Measurements from ENCODE around the gene LRRTM4. TPM values are rescaled to one million over a fixed set of nuclear protein-coding genes. Genes with fewer than 3 reads are reported as not detected.

The LRRTM4 gene
- total RNA-seq, 2 experiments from 2014 or later: not detected

DNA sequence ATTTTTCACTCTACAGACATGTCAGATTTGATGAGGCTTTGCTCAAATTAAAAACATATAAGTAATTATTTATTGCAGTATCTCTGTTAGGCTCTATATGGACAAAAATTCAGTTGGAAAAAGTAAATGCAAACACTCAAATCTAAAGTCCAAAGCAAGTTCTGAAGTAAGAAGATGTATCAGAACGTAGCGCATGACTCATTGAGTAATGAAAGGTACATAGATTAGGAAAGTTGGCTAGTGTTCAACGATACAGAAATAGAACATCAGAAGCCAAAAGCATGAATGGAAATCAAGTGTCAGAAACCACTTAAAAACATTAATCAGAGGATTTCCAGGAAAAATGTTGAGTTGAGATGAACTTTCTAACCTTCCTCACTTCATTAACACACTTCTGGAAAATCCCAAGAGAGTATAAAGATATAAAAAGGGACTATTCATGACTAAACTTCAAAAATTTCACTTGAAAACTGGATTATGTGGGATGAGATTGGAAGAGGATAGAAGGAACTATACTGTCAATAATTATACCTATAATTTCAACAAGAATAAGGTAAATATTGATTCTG is 494.1 kb downstream of the LRRTM4 start:
- ATAC-seq (no peak), DNase-seq (no peak)
- peaks cover 14% of the 10 kb centered on the region for H3K9me3 Mint-ChIP-seq (ENCODE audit: low read depth)
- H3K4me3 Mint-ChIP-seq: no peak overlapping the region
- H3K27ac Mint-ChIP-seq: no peak overlapping the region
- no peaks in the 10 kb centered on the region for H3K36me3 Mint-ChIP-seq (ENCODE audit: low read depth)
- no peaks in the 10 kb centered on the region for H3K4me1 Mint-ChIP-seq
- intact Hi-C loops (cut with DNase I, micrococcal nuclease): no loop called here
- H3K27me3 Mint-ChIP-seq: no peaks in the 10 kb centered on the region
- ChIA-PET POLR2A (no interaction called here), CTCF (no interaction called here)

DNA sequence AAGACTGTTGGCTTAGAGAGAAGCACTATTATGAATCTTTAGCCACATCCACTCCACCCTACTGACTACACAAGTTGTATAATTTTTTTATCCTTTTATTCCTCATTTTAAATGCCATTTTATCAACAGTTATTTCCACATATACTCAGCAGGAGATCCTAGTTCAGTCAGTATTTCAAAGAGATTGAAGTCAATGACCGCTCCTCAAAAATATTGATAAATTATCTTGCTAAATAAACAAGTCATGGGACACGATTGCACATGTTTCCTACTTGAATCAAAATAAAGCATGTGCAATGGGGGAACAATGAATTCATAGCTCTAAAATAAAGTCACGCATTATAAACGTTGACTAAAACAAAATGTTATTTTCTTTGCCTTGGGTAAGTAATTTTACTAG is 496.5 kb downstream of the LRRTM4 start:
- Mint-ChIP-seq H3K27me3 (no peaks in the 10 kb centered on the region), H3K36me3 (ENCODE audit: low read depth) (no peaks in the 10 kb centered on the region), H3K27ac (no peak overlapping the region), H3K9me3 (ENCODE audit: low read depth) (peaks cover 13% of the 10 kb centered on the region), H3K4me3 (no peak overlapping the region), H3K4me1 (no peaks in the 10 kb centered on the region)
- DNase-seq: no peak
- ChIA-PET POLR2A (no interaction called here), CTCF (no interaction called here)
- no peak for ATAC-seq
- intact Hi-C loops (cut with DNase I, micrococcal nuclease): no loop called here

GRCh38 chr2:77021161-77021560 is 501.0 kb downstream of the LRRTM4 start:
- ChIA-PET CTCF (no interaction called here), POLR2A (no interaction called here)
- H3K27me3 Mint-ChIP-seq: no peaks in the 10 kb centered on the region
- no peaks in the 10 kb centered on the region for H3K36me3 Mint-ChIP-seq (ENCODE audit: low read depth)
- intact Hi-C loops (cut with DNase I, micrococcal nuclease): loop anchor here in 1 of 2 experiments (5.0 kb wide), 1 partner anchor 734 kb away; no protein-coding TSS in a partner anchor
- H3K4me3 Mint-ChIP-seq: no peak overlapping the region
- H3K27ac Mint-ChIP-seq: no peak overlapping the region
- H3K4me1 Mint-ChIP-seq: no peaks in the 10 kb centered on the region
- peaks cover 5% of the 10 kb centered on the region for H3K9me3 Mint-ChIP-seq (ENCODE audit: low read depth)
- ATAC-seq (no peak), DNase-seq (no peak)

DNA sequence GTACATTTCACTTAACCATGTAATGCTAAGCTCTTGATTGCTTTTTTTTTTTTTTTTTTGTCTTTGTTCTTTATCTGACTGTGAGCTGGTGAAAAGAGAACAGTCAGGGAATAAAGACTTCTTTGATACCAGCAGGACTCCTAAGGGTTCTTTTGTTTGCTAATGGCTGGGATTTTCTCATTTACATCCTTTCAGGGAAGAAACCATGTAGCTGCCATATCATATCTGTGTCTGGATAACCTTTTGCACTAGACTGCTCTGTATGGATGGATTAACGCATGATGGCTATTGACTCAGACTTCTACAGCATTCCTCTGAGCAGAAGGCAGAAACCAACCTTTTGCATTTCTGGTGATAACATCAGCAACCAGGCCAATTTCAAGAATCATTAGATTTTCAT is 504.0 kb downstream of the LRRTM4 start:
- Mint-ChIP-seq H3K27me3 (no peaks in the 10 kb centered on the region), H3K36me3 (ENCODE audit: low read depth) (no peaks in the 10 kb centered on the region), H3K27ac (no peak overlapping the region), H3K9me3 (ENCODE audit: low read depth) (peaks cover 7% of the 10 kb centered on the region), H3K4me3 (no peak overlapping the region), H3K4me1 (no peaks in the 10 kb centered on the region)
- DNase-seq (no peak), ATAC-seq (no peak)
- intact Hi-C loops (cut with DNase I, micrococcal nuclease): no loop called here
- CTCF ChIA-PET: no interaction called here
- POLR2A ChIA-PET: no interaction called here

- Mint-ChIP-seq H3K27ac (no peak overlapping the region), H3K4me1 (no peaks in the 10 kb centered on the region), H3K27me3 (no peaks in the 10 kb centered on the region), H3K36me3 (ENCODE audit: low read depth) (no peaks in the 10 kb centered on the region), H3K4me3 (no peak overlapping the region), H3K9me3 (ENCODE audit: low read depth) (peaks cover 7% of the 10 kb centered on the region)
- no peak for ATAC-seq
- no peak for DNase-seq
- intact Hi-C loops (cut with DNase I, micrococcal nuclease): no loop called here
- ChIA-PET CTCF (interaction anchor here (0.9 kb wide), 1 partner anchor 35 kb away, joined by 3 read pairs; no protein-coding TSS in a partner anchor), POLR2A (no interaction called here)
These were observed 504.8 kb downstream of the LRRTM4 start for GRCh38 chr2:77017355-77017745.

DNA sequence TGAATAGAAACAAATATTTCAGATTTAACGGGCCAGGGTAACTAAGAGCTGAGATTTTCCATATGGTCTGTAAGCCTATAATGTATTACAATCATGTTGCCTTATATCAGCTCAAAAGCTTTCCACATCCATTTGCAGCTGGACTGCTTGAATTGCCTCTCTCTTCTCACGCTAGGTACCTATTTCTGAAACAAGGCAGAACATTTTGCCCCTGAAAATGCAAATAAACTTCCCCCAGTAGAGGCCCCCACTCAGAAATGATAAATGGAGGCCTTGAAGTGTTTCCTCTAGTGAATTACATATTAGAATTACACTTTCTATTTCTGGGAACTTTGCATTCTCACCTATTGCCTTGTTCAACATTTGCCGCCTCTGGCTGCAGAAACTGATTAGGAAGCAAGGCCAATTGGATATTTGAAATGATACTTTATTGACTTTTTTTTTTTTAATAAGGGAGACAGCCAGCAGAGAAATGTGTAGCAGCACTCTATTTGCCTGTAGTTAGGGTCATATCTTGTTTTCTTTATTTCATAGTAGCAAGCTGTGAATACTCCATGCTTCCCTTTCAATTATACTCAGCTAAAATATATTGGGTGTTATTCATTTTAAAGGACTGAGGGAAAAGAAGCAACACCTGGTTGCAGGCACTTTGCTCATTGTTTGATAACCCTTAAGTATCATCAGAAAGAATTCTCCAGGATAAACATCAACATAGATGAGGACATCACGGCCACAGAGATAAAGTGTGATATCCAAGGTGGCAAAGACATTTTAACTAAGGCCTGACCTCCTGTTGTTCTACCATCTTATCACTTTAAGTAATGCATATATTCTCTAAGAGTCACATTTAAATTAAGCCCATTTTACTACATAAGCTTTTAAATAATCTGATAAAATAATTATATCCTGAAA is 505.5 kb downstream of the LRRTM4 start:
- ChIA-PET POLR2A (no interaction called here), CTCF (interaction anchor here (0.9 kb wide), 1 partner anchor 35 kb away, joined by 3 read pairs; no protein-coding TSS in a partner anchor)
- no peaks in the 10 kb centered on the region for H3K4me1 Mint-ChIP-seq
- DNase-seq: no peak
- ATAC-seq: no peak
- no peaks in the 10 kb centered on the region for H3K27me3 Mint-ChIP-seq
- intact Hi-C loops (cut with DNase I, micrococcal nuclease): no loop called here
- H3K27ac Mint-ChIP-seq: no peak overlapping the region
- no peaks in the 10 kb centered on the region for H3K36me3 Mint-ChIP-seq (ENCODE audit: low read depth)
- H3K4me3 Mint-ChIP-seq: no peak overlapping the region
- H3K9me3 Mint-ChIP-seq (ENCODE audit: low read depth): peaks cover 5% of the 10 kb centered on the region

DNA sequence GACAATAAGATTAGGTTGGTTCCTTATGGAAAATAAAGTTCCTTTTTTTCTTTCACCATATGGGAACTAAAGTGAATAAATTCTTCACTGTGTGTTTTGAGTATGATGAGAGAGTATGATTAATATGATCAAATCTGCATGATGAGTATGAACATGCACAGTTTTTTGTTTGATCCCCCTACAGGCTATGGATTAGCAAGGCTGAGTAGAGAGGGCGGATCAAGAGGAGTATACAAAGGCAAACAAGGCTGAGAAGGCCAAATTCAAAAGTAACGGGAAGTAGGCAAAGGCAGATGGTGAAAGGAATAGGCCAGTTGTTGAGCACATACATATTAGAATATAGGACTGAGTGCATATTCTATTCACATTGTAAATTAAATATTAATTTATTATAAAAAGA is 508.2 kb downstream of the LRRTM4 start:
- Mint-ChIP-seq H3K27ac (no peak overlapping the region), H3K36me3 (ENCODE audit: low read depth) (no peaks in the 10 kb centered on the region), H3K4me1 (no peaks in the 10 kb centered on the region), H3K9me3 (ENCODE audit: low read depth) (peaks cover 6% of the 10 kb centered on the region), H3K4me3 (no peak overlapping the region), H3K27me3 (no peaks in the 10 kb centered on the region)
- ATAC-seq (no peak), DNase-seq (no peak)
- ChIA-PET CTCF (no interaction called here), POLR2A (no interaction called here)
- intact Hi-C loops (cut with DNase I, micrococcal nuclease): no loop called here

GRCh38 chr2:77013457-77013856 is 508.7 kb downstream of the LRRTM4 start:
- no peaks in the 10 kb centered on the region for H3K27me3 Mint-ChIP-seq

GRCh38 chr2:77009307-77009706 is 512.9 kb downstream of the LRRTM4 start:
- DNase-seq (no peak), ATAC-seq (no peak)
- no peaks in the 10 kb centered on the region for H3K4me1 Mint-ChIP-seq
- no peak overlapping the region for H3K4me3 Mint-ChIP-seq
- H3K36me3 Mint-ChIP-seq (ENCODE audit: low read depth): no peaks in the 10 kb centered on the region
- ChIA-PET CTCF (interaction anchor here (0.7 kb wide), 1 partner anchor 140 kb away, joined by 3 read pairs; no protein-coding TSS in a partner anchor), POLR2A (no interaction called here)
- no peaks in the 10 kb centered on the region for H3K27me3 Mint-ChIP-seq
- peaks cover 18% of the 10 kb centered on the region for H3K9me3 Mint-ChIP-seq (ENCODE audit: low read depth)
- intact Hi-C loops (cut with DNase I, micrococcal nuclease): no loop called here
- H3K27ac Mint-ChIP-seq: no peak overlapping the region

More at GRCh38 chr2:77013457-77013856, 508.7 kb downstream of the LRRTM4 start:
- Mint-ChIP-seq H3K27ac (no peak overlapping the region), H3K36me3 (ENCODE audit: low read depth) (no peaks in the 10 kb centered on the region), H3K4me3 (no peak overlapping the region), H3K4me1 (no peaks in the 10 kb centered on the region), H3K9me3 (ENCODE audit: low read depth) (peaks cover 6% of the 10 kb centered on the region)
- intact Hi-C loops (cut with DNase I, micrococcal nuclease): no loop called here
- no peak for ATAC-seq
- DNase-seq: no peak
- ChIA-PET POLR2A (no interaction called here), CTCF (no interaction called here)

DNA sequence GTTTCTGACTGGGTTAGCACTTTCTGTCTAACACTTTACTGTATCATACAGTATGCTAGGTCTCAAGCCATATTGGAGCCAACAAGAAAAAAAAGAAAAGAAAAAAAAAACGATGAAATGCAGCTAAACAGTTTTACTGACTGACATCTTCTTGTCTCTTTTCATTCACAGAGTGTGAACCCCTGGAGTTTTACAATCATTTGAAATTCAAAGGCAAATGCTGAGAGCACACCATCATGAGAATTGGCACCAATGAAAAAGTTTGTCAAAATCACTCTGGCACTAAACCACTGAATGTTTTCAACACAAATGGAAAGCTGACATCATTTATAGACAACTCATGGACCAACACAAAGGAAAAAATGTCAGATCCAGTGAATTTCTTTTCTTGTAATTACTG is 513.3 kb downstream of the LRRTM4 start:
- Mint-ChIP-seq H3K9me3 (ENCODE audit: low read depth) (peaks cover 16% of the 10 kb centered on the region), H3K4me1 (no peaks in the 10 kb centered on the region), H3K4me3 (no peak overlapping the region), H3K27ac (no peak overlapping the region), H3K27me3 (no peaks in the 10 kb centered on the region), H3K36me3 (ENCODE audit: low read depth) (no peaks in the 10 kb centered on the region)
- ATAC-seq (no peak), DNase-seq (no peak)
- POLR2A ChIA-PET: no interaction called here
- CTCF ChIA-PET: interaction anchor here (0.7 kb wide), 1 partner anchor 141 kb away, joined by 3 read pairs; no protein-coding TSS in a partner anchor
- intact Hi-C loops (cut with DNase I, micrococcal nuclease): no loop called here

- DNase-seq: no peak
- ChIA-PET POLR2A (no interaction called here), CTCF (no interaction called here)
- ATAC-seq: no peak
- Mint-ChIP-seq H3K4me3 (no peak overlapping the region), H3K4me1 (no peaks in the 10 kb centered on the region), H3K27ac (no peak overlapping the region), H3K27me3 (no peaks in the 10 kb centered on the region), H3K9me3 (ENCODE audit: low read depth) (peaks cover 21% of the 10 kb centered on the region), H3K36me3 (ENCODE audit: low read depth) (no peaks in the 10 kb centered on the region)
- intact Hi-C loops (cut with DNase I, micrococcal nuclease): no loop called here
These were observed 514.5 kb downstream of the LRRTM4 start for GRCh38 chr2:77007686-77008085.

DNA sequence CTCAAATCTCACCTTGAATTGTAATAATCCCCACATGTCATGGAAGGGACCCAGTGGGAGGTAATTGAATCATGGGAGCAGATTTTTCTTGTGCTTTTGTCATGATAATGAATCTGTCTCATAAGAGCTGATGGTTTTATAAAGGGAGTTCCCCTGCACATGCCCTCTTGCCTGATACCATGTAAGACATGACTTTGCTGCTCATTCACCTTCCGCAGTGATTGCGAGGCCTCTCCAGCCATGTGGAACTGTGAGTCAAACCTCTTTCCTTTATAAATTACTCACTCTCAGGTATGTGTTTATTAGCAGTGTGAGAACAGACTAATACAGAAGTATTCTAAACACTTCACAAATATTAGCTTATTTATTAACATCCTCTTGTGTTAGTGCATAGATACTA is 516.7 kb downstream of the LRRTM4 start:
- Mint-ChIP-seq H3K9me3 (ENCODE audit: low read depth) (peaks cover 25% of the 10 kb centered on the region), H3K4me3 (no peak overlapping the region), H3K4me1 (no peaks in the 10 kb centered on the region), H3K27ac (no peak overlapping the region), H3K27me3 (no peaks in the 10 kb centered on the region), H3K36me3 (ENCODE audit: low read depth) (no peaks in the 10 kb centered on the region)
- CTCF ChIA-PET: no interaction called here
- POLR2A ChIA-PET: no interaction called here
- ATAC-seq: no peak
- no peak for DNase-seq
- intact Hi-C loops (cut with DNase I, micrococcal nuclease): no loop called here

All from activated CD4-positive, alpha-beta T cell treated with anti-CD3 and anti-CD28 coated beads for 36 hours (primary cell).